Gastroesophageal sphincter (tissue), 4 donors: Measurements from ENCODE around the gene SLC39A11. TPM values are rescaled to one million over a fixed set of nuclear protein-coding genes. Genes with fewer than 3 reads are reported as not detected.

Source experiments
- ATAC-seq: fragments of 150-250 bp; one replicate; pipeline ENCODE4 v1.9.1; 2016; ENCODE audit warnings: mild to moderate bottlenecking, moderate library complexity
- H3K27ac ChIP-seq, 4 donors: fragments of 200-600 bp; sonication (generic) in 3 of 4; 1 replicate in 3 of 4; 2 replicates in 1 of 4; pipeline ENCODE4 v1.5.1; 2016 to 2019
- H3K27me3 ChIP-seq: fragments of 200-600 bp; sonication (generic); one replicate; pipeline ENCODE4 v1.5.1; 2019
- H3K36me3 ChIP-seq, 2 donors: fragments of 200-600 bp; sonication (generic); one replicate each; pipeline ENCODE4 v1.5.1; 2019; ENCODE audit warnings: control low read depth in 1 of 2
- H3K4me1 ChIP-seq, 3 donors: fragments of 200-600 bp; sonication (generic); 1 replicate in 2 of 3; 2 replicates in 1 of 3; pipeline ENCODE4 v1.5.1; 2016 to 2019; ENCODE audit warnings: control low read depth in 2 of 3
- H3K4me3 ChIP-seq, 2 donors: fragments of 200-600 bp; sonication (generic); one replicate each; pipeline ENCODE4 v1.5.1; 2019; ENCODE audit warnings: mild to moderate bottlenecking in 1 of 2, moderate library complexity in 1 of 2
- H3K9me3 ChIP-seq, 3 donors: fragments of 200-600 bp; sonication (generic); one replicate each; pipeline ENCODE4 v1.5.1; 2017 to 2019; ENCODE audit warnings: control low read depth in 2 of 3
- CTCF ChIP-seq, 4 experiments: fragments of 200-600 bp in 2 of 4; fragments of 450-650 bp in 2 of 4; sonication (generic) in 1 of 4; IDR thresholded peaks; one replicate each; pipeline ENCODE4 v1.5.1; 2017 to 2019; ENCODE audit warnings: antibody characterized with exemption in 4 of 4, mild to moderate bottlenecking in 2 of 4, moderate library complexity in 2 of 4
- EP300 ChIP-seq: sonication (generic); formaldehyde crosslinking; IDR thresholded peaks from one replicate; pipeline ENCODE4 v1.6.1; 2017; ENCODE audit warnings: antibody characterized with exemption, mild to moderate bottlenecking
- POLR2A ChIP-seq, 2 donors: fragments of 450-650 bp; IDR thresholded peaks; one replicate each; pipeline ENCODE4 v1.6.1; 2017; ENCODE audit warnings: antibody characterized with exemption in 2 of 2, mild to moderate bottlenecking in 2 of 2, moderate library complexity in 1 of 2
- POLR2AphosphoS5 ChIP-seq: sonication (generic); formaldehyde crosslinking; IDR thresholded peaks from one replicate; pipeline ENCODE4 v1.6.1; 2017; ENCODE audit warnings: antibody characterized with exemption
- WGBS, 2 donors: methylation state at CpG; one replicate each; pipeline ENCODE4 v1.1.5; 2018; ENCODE audit warnings: low coverage in 1 of 2; 5-methylcytosine and 5-hydroxymethylcytosine counted together
- total RNA-seq, 4 donors: library from RNA; depleted of rRNA; stranded (reverse); fragments of >200 nt; gene quantifications; one replicate each; pipeline ENCODE4 v1.1.0, GENCODE V29; 2016

Gene SLC39A11
- total RNA-seq, 4 donors from 2014 or later: 11.6 to 16.8 (median 14.5) TPM

DNA sequence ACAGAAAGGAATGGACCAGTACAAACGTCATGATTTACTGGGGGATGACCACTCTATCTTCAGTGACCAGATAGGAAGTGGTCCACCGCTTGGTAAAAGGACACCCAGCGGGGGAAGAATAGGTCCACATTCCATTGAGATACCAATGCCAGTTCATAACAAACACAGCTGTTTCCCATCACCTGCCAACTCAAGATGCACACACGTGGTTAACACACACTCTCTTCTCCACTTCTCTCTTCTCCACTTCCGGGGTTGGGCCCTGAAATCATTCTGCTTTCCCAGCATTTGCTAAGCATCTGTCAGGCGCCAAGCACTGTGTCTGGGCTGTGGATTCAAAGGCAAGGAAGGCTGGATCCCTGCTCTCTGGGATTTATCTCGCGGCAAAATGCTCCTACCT lies 175.5 kb downstream of the SLC39A11 start:
- H3K4me1 ChIP-seq: no peaks in the 10 kb centered on the region
- no peak overlapping the region for H3K27ac ChIP-seq
- no peak overlapping the region for H3K4me3 ChIP-seq
- 80% methylated on average over 3 to 6 of the region's 8 CpGs for WGBS, 2 donors
- H3K36me3 ChIP-seq: no peaks in the 10 kb centered on the region
- H3K9me3 ChIP-seq: no peaks in the 10 kb centered on the region
- no peaks in the 10 kb centered on the region for H3K27me3 ChIP-seq
- ATAC-seq: no peak
- TF ChIP-seq CTCF (IDR thresholded peaks at IDR 0.05) (no peak), POLR2A (IDR thresholded peaks at IDR 0.05) (no peak), EP300 (no peak), POLR2AphosphoS5 (no peak)

DNA sequence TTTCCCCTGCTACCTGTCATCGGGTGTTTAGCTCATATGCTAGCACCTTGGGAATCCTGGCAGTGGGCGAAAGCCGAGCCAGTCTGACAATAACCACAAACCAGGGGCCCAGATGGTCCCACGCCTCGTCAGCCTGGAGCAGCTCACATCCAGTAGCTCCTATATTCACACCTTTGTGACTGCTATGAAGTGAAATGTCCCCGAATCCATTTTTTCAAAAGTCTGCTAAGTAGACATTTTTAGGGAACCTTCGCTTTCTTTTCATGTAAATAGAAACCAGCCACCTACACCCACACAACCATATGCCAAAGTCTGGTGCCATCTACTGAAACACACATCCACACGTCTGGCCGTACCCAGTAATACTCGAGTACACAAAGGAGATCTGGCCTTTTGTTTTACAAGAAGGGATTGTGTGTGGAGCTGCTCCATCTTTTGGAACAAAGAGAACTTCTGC lies 176.8 kb downstream of the SLC39A11 start:
- Histone ChIP-seq H3K9me3 (no peaks in the 10 kb centered on the region), H3K27me3 (no peaks in the 10 kb centered on the region), H3K27ac (no peak overlapping the region), H3K36me3 (no peaks in the 10 kb centered on the region), H3K4me1 (no peaks in the 10 kb centered on the region), H3K4me3 (no peak overlapping the region)
- WGBS, 2 donors: 71 to 90% methylated on average over 6 to 10 of the region's 10 CpGs
- TF ChIP-seq CTCF (IDR thresholded peaks at IDR 0.05) (no peak), EP300 (no peak), POLR2A (IDR thresholded peaks at IDR 0.05) (no peak), POLR2AphosphoS5 (no peak)
- no peak for ATAC-seq

GRCh38 chr17:72913142-72913682 lies 179.3 kb downstream of the SLC39A11 start:
- Histone ChIP-seq H3K27me3 (no peaks in the 10 kb centered on the region), H3K4me3 (no peak overlapping the region), H3K27ac (no peak overlapping the region), H3K4me1 (no peaks in the 10 kb centered on the region), H3K36me3 (peaks cover 0 to 9% of the 10 kb centered on the region in 2 donors), H3K9me3 (no peaks in the 10 kb centered on the region)
- TF ChIP-seq POLR2A (IDR thresholded peaks at IDR 0.05) (no peak), CTCF (IDR thresholded peaks at IDR 0.05) (no peak), EP300 (no peak), POLR2AphosphoS5 (no peak)
- WGBS, 2 donors: 62 to 72% methylated on average over 3 to 5 of the region's 5 CpGs
- no peak for ATAC-seq

- 47 to 86% methylated on average over 2 to 3 of the region's 3 CpGs for WGBS, 2 donors
- TF ChIP-seq POLR2A (IDR thresholded peaks at IDR 0.05) (no peak), POLR2AphosphoS5 (no peak), EP300 (no peak)
- Histone ChIP-seq H3K36me3 (peaks cover 0 to 14% of the 10 kb centered on the region in 2 donors), H3K27ac (no peak overlapping the region), H3K4me3 (no peak overlapping the region), H3K9me3 (no peaks in the 10 kb centered on the region), H3K27me3 (no peaks in the 10 kb centered on the region), H3K4me1 (no peaks in the 10 kb centered on the region)
- ATAC-seq: no peak
Observed at GRCh38 chr17:72906306-72906705, 186.2 kb downstream of the SLC39A11 start.

DNA sequence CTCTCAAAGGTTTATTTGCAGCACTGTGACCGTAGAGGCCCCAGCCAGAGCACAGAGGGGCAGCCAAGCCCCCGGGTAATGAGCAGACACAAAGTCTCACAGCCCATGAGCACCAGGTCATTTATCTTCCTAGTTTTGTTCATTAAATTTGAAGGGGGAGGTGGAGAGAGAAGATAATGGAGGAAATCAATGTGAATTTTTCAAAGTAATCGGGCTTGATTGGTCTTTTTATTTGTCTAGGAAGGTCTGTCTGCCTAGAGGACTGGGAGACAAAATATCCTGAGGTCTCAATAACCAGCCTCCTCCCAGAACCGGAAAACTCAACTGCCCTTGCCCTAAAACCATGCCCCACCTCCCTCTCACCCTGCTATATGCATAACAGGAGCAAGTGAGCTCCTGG lies 189.0 kb downstream of the SLC39A11 start:
- H3K4me3 ChIP-seq: no peak overlapping the region
- TF ChIP-seq CTCF (IDR thresholded peaks at IDR 0.05): no peak
- no peak for TF ChIP-seq EP300
- no peak for TF ChIP-seq POLR2A (IDR thresholded peaks at IDR 0.05)
- no peak for TF ChIP-seq POLR2AphosphoS5
- WGBS, 2 donors: 50 to 83% methylated on average over 1 to 2 of the region's 4 CpGs

More for the DNA sequence above, 189.0 kb downstream of the SLC39A11 start:
- no peak overlapping the region for H3K27ac ChIP-seq
- H3K27me3 ChIP-seq: no peaks in the 10 kb centered on the region
- ATAC-seq: no peak
- H3K4me1 ChIP-seq: no peaks in the 10 kb centered on the region
- peaks cover 0 to 7% of the 10 kb centered on the region in 2 donors for H3K36me3 ChIP-seq
- no peaks in the 10 kb centered on the region for H3K9me3 ChIP-seq
